Body of pancreas (tissue), 4 donors: ENCODE results near the gene MFSD12.
A peak's percentile ranks its signal among the peaks of the same experiment; 100 is the strongest.

Source experiments
- CTCF ChIP-seq, 7 experiments: fragments of 450-650 bp in 4 of 7; fragments of 200-600 bp in 3 of 7; sonication (generic) in 3 of 7; IDR thresholded peaks; one replicate each; pipeline ENCODE4 v1.5.1; 2016 to 2019; ENCODE audit warnings: antibody characterized with exemption in 7 of 7
- POLR2A ChIP-seq, 3 donors: fragments of 450-650 bp; IDR thresholded peaks; one replicate each; pipeline ENCODE4 v1.6.1; 2016; ENCODE audit warnings: antibody characterized with exemption in 3 of 3, mild to moderate bottlenecking in 2 of 3

- no peak for TF ChIP-seq POLR2A (IDR thresholded peaks at IDR 0.05)
- peak in 3 of 7 experiments; percentile 13 to 29 (median 15) for TF ChIP-seq CTCF (IDR thresholded peaks at IDR 0.05)
These were observed 10.1 kb downstream of the MFSD12 start for GRCh38 chr19:3547301-3547731.
